CD4-positive, alpha-beta T cell treated with Interferon alpha-2 for 1 hour (primary cell): ENCODE measurements around the gene ARSB.

Source experiments
- DNase-seq, 2 donors: peaks; one replicate each; pipeline ENCODE4 v3.0.0-alpha.2; 2020 to 2022

The ARSB gene

DNA sequence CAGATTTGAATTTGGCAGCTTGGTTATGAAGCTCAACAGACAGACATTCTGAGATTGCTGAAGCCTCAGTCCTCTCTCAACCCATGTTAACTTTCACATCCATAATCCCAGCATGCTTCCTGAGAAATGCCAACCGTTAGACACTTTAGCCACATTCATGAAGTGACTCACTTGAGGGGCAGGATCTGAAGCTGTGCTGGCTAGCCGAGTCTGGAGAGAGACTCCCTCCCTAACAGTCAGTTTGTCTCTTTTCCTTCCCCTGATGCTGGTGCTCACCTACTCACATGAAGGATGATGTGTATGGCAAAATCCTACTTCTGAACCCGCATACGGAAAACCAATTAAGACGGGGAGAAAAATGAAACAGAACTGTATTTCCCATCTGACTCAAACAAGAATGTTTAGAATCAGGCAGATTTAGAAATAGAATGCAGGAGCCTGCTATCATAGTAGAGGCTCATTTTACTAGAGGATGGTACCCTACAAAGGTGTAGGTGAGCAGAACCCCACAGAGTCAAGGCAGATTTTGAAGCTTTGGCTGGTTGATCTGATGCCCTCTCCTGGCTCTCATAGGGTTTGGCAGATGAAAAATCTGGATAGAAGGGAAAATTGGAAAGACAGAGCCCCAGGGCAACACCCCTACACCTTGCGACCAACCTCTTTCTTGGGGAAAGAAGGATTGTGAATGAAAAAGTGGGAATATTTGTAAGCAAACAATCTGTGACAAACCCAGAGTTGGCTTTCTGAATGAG lies 185.7 kb downstream of the ARSB start:
- no peak for DNase-seq

DNA sequence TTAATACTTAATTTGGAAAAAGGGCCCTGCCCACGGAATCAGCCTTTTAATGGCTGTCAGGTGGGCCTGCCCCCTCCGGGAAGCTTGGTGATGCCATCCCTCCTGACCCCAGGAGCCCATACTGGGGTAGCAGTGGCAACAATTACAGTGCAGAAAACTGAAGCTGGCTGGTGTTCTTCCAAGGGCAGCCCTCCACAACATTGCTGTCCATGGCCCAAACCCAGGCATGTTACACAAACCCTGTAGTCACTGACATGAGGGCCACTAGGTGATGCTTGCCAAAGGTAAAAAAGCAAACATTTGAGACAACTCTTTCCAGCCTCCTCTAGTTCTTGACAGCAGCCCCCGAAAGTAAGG lies 186.5 kb downstream of the ARSB start:
- no peak for DNase-seq

DNA sequence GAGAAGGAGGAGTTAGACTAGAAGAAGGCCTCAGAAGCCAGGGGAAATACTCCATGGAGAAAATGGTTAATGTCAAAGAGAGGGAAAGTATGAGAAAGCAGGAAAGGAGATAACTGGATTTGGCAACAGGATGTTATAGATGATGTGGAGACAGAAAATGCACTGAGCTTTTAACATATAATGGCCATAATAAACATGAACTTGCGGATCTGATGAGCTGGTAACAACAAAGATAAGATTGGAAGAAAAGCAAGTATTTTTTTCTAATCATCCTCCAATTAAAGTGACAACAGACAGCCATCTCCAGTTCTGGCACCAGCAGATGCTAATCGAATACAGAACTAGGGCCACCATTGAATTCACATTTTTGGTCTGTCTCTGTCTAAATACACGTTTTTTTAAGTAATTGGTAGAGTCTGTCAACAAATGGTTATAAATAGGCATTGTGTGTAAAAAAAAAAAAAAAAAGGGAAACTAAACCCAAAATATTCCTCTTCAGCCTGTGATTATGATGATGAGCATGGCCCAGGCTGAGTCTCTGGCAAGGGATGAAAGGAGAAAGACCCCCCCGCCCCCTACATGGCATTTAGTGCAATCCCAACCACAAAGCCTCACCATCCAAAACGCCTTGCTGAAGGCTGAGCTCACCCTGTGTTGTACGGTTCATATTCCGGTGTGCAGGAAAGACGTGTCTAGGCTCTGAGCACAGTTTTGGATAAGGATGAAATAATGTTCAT lies 187.0 kb downstream of the ARSB start:
- no peak for DNase-seq

DNA sequence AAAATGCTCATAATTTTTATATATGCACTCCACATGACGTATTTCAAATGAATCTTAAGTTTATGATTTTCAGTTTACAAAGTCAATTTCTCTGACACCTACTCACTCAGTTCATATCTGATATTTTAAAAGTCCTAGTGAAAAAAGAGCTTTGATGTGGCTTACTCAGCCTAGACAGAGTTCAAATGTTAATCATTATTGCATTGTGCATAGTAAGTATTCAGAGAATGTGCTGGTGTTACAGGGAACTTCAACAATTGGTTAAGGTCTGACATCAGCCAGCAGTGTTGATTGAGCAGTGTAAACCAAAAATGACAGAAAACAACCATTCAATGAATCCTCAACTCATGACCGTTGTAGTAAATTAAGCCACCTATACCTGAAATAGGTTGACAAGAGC lies 189.4 kb downstream of the ARSB start:
- DNase-seq = no peak

DNA sequence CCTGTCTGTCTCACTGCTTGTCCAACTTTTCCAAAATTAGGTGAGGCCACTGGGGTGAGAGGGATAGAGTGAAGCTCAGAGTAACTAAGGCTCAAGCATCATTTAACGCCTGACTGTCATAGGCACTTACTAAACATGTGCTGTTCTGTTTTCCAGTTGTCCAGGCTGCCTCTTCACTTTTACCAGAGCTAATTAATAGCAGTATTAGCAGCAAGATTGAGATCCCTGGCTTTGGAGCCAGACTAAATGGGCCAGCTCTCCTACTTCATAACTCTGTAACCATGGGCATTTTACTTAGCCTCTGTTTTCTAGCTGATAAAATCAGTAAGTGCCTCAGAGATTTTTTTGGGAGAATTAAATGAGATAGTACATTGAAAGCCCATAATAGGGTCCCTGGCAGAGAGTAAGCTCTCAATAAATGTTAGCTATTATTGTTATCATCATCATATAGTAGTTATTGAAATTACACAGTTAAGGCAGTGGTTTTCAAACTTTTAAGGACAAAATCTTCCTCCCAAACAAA lies 190.4 kb downstream of the ARSB start:
- no peak for DNase-seq

DNA sequence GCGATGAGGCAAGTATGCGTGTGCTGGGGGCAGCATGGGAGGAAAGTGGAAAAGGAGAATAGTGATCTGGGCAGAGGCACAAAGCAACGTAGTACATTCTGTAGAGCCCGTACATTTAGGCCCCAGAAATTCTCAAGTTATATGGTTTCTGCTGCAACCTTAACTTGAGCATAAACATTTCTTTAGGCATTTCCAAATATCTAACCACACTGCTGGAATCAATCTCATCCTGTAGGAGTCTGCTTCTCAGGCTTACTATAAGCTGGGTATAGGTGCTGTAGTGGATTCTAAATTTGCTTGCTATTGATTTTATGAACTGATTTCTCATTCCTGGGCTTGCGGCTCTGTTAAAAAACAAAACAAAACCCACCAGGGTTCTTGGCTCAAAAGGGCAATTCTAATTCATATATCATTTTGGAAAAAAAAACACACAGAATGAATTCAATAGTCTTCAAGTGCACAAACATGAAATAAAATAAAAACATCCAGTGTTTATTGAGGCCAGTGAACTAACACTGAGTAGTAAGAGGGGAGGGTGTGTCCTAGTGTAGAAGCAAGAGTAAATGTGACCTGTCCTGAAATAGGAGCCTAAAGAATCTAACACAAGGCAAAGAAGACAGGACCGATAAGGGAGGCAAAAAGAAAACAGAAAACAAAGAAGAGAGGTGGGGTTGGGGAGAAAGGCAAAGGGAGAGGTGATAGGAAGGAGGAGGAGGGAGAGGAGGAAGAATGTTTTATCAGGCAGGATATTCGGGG lies 191.0 kb downstream of the ARSB start:
- DNase-seq = no peak

DNA sequence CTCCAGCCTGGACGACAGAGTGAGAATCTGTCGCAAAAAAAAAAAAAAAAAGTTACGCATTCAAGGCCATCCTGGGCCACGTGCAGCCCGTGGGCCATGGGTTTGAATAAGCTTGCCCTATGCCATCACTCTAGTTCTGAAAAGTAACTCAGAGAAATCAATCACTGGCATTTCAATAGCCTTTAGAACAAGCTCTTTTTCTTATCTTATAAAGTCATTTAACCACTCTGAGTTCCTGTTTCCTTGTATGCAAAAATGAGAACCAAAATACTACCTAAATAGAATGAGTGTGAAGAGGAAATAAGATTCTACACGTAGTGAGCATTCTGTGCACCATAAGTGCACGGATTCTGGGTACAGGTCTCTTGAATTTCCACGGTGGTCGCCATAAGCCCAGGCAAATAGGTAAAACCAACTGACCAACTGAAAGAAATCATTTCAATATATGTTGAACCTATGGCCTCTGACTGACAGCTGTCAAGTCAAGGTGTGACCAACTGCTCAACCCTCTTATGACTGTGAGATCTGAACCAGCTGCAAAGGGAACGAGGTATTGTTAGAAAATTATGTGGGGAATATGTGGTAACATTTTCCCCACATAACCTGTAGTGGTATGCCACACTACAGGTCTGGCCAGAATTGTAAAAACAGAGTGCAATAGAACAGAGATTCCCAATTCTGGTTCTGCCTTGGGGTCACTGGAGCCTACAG lies 192.6 kb downstream of the ARSB start:
- DNase-seq = no peak

DNA sequence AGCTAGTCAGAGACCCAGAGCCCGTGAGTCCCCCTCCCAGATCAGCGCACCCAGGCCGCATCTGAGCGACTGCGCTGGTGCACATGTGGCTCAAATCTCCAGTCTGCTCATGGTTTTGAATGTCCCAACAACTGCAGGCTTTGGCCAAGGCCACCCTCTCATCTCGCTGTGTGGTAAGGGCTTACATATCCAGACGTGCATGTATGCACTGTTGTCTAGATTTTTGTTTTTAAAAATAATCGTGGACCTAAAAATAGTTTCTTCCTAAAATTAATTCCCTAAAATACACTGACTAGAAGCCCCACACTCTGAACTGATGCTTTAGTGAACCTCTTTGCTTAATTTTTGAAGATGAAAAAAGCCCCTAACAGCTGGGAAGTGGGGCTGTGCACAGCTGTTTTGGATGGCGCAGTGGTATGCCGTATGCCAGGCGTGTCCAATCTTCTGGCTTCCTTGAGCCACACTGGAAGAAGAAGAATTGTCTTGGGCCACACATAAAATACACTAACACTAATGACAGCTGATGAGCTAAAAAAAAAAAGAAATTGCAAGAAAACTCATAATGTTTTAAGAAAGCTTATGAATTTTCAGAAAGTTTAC lies 193.5 kb downstream of the ARSB start:
- DNase-seq = no peak

DNA sequence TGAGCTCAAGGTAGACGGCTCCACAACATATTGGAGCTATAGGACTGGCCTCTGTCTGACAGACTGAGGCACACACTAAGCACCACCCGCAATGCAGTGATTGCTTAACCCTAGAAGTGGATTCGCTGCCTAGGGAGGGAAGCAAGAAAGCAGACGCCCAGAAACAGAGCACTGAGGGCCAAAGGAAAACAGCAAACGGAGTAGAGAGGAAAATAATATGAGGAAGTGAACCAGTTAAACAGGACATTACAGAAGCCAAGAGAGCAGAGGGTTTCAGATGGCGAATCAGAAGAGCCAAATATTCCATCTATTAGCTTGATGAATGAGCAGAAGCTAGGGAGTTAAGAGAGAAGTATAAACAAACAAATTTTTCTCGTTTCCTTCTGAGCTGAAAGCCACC lies 197.3 kb downstream of the ARSB start:
- DNase-seq = no peak

DNA sequence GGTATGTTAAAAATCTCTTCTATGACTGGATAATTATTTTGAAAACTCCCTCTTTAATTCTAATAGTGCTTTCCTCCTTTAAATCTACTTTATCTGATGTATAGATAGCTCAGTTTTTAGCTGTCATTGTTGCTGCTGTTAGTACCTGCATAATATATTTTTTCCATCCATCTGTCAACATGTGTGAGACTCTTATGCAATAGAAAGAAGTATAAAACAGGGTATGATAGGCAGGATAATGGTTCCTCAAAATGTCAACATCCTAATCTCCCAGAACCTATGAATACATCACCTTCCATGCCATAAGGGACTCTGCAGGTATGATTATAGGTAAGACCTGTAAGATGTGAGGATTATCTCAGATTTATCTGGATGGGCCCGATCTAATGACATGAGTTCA lies 199.7 kb downstream of the ARSB start:
- DNase-seq = no peak

DNA sequence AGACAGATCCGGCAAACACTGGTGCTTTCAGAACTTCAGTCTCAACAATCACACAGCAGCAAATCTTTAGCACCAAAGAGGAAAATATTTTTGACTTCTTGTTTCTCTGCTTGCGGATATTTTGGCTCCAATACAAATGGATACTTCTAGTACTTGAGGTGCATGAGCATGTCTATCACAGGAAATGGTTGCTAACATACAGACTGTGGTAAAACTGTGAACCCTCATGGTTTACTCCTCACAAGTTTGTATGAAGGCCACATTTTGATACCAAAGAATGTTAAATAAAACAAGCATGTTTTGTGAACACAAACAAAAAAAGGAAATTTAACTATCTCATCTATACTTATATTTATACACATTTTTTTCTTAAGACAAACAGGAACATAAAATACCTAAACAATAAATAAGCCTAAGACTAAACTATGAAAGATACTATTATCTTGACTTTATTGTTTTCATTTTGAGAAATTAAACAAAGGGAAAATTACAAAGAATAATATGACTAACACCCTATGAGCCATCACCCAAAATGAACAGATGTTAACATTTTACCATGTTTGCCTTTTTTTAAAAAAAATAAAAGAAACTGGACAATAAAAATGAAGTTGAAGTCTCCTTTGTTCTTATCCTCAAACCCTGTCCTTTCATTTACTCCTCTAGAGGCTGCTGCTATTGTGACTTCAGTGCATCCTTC lies 201.5 kb downstream of the ARSB start:
- DNase-seq = no peak

DNA sequence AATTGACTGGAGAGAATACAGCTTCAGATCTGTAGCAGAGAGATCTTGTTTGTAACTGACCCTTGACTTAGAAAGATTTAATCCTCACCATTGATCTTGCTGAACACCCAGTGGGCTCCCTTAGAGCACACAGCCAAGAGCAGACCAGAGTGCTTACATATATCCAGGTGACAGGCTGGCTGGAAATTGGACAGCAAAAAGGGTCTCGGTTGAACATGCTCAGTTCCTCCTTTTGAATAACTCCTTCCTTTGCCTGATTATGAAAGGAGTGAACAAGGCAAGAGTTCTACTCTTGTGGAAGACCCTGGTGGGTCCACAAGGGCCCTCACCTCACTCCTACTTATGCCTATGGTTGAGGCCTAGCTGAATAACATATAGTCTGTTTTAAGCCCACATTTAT lies 202.4 kb downstream of the ARSB start:
- no peak for DNase-seq

DNA sequence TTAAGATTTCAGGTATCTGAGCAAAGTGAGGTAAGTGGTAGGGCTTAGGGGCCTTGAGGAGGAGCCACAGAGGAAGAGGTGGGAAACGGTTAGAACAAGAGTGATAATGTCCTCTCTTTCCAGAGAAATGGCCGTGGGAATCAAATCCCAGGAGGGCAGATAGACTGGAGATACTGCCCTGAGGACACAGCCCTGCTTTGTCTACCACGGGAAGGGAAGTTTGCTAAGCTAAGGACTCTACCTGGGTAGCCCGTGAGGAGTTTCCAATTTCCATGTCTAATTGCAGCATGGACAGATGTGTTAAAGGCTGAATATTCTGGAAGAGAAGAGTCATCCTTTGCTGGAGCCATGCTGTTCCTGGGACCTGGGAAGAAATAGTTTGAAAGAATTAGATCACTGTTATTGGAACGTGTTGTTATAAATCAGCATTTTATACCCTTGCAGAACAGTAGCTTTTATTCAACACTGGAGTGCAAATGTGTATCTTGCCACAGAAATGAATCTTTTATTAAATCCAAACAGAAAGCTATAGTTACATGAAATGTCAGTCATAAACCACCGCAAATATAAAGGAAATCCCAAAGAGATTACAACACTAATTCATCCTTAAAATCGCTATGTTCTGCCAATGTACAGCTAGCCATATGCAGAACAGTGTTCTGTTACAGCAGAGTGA lies 203.4 kb downstream of the ARSB start:
- DNase-seq = no peak

DNA sequence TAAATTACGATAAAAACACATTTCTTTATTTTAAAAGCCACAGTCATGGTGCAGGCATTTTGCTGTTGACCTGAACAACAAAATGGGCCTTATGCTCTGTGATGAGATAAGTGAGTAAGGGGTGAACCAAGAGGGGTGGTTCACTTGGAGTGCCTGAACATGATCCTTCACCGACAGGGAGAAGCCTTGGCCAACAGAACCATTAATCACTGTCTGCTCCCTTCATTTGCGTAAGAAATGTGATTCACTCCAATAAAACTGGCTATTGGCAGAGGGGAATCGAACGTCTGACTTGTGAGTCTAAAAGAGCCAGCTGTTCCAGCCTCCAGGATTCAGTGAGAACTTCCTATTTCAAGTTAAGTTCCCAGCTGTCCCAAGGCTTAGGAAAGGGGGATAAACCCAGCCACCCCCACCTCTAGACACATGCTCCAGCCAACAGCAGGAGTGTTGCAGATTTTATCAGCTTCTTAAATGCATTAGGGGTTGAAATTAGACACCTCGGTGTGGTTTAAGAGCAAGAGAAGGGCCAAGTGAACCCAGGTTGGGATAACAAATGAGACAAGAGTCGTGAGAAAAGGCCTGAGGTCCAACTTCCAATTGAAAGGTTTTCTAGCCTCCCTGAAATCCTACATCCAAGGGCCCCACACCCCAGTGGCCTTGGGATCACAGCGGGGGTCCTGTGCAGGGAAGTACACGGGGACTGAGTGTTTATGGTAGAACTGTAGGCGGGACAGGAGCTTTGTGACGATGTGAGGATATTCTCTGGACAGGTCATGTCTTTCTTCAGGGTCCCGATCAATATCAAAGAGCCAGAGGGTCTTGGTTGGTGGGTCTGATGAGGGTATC lies 205.1 kb downstream of the ARSB start:
- DNase-seq = no peak

DNA sequence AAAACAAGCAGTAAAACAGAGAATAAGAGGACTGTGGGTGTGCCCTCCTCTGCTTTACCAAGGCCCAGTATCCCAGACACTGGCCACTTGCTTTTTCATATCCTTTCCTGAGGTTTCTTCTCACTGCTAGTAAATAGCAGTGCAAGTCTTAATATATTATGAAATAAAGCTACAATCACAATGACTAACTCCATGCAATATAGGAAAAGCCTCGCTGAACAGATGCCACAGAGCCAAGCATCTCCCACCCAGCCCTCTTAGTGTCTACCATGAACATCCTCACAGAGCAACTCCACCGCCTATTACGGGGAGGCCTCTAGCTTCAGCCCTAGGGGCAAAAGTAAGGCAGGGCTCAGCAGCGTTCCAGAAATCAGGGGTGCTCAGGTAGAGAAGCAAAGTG lies 205.8 kb downstream of the ARSB start:
- no peak for DNase-seq

DNA sequence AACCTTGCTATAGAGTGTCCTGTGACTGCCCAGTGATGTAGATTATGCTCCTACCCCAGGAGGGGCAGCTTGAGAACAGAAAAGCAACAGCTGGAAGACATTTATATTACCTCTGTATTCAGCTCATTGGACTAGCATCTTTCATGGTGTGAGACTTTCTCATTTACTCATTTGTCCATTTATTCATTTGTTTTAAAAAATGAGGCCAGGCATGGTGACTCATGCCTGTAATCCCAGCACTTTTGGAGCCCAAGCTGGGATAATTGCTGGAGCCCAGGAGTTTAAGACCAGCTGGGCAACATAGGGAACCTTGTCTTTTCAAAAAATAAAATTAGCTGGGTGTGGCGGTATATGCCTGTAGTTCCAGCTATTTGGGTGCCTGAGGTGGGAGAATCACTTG lies 206.6 kb downstream of the ARSB start:
- no peak for DNase-seq

DNA sequence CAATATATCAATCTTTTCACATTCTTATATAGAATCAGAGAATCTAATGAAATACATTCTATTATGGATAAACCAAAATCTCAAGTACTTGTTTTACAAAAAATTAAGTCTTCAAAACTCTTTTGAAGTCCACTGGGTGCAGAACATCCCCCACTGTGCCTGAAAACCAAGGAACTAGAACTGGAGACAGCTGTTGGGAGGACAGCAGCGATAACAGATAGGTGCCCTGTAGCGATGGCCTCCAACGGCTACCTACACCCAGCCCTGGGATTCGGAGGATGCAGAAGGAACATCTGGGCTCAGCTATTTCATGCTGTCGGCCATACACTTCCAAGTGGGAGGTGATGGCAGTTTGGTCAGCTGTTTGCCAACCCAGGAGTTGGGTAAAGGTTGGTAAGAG lies 207.2 kb downstream of the ARSB start:
- no peak for DNase-seq

DNA sequence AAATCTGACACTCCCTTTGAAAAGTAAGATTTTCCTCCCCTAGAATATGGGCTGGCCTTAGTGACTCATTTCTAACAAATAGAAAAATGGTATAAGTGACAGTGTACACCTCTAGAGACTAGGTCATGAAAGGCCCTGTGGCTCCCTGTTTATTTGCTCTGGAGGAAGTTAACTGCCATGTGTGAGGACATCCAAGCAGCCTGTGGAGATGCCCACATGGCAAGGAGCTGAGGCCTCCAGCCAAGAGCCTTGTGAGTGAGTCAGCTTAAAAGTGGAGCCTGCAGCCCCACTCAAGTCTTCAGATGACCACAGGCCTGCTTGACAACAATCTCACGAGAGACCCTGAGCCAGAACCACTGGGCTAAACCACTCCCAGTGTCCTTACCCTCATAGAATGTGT lies 208.5 kb downstream of the ARSB start:
- no peak for DNase-seq

DNA sequence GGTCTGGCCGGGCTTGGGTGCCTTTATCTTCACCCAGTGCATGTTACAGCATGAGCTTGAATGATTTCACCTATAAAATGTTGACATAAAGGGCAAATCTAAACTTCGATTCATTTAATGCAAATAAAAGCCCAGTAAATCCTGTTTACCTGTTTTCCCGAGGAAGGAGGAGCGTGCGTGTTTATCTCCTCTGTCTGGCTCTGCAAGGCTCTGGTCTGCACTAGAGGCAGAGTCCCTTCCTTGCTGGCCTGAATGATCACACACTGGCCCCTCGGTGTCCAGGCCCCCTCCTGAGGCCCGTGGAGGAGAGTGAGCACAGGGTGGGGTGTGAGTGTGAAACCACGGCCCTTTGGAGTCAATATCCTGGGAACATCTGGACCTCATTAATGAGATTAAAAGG lies 211.5 kb downstream of the ARSB start:
- DNase-seq = no peak
